HepG2 (cell line): Measurements from ENCODE around the gene SNRNP48. TPM values are rescaled to one million over a fixed set of nuclear protein-coding genes. Genes with fewer than 3 reads are reported as not detected.

Source experiments
- GFI1 ChIP-seq: sonication (generic); formaldehyde crosslinking; IDR thresholded peaks from 2 replicates; pipeline ENCODE4 v1.5.0; 2020; ENCODE audit warnings: missing genetic modification reagents, mild to moderate bottlenecking, borderline replicate concordance
- GLI4 ChIP-seq: sonication (generic); formaldehyde crosslinking; IDR thresholded peaks from 2 replicates; pipeline ENCODE4 v1.5.1; 2020; ENCODE audit warnings: missing genetic modification reagents, mild to moderate bottlenecking, moderate library complexity, borderline replicate concordance
- ONECUT2 ChIP-seq: sonication (generic); formaldehyde crosslinking; IDR thresholded peaks from 2 replicates; pipeline ENCODE4 v1.4.0; 2020; ENCODE audit warnings: missing genetic modification reagents
- POLR2A ChIP-seq, 2 experiments: IDR thresholded peaks; 2 replicates each; pipeline ENCODE4 v1.6.1; 2011; ENCODE audit warnings: low read depth in 2 of 2, low read length in 2 of 2, mild to moderate bottlenecking in 1 of 2, moderate library complexity in 1 of 2; ENCODE audit not compliant: insufficient read depth in 1 of 2
- RFXAP ChIP-seq: sonication (generic); formaldehyde crosslinking; IDR thresholded peaks from 2 replicates; pipeline ENCODE4 v1.4.0; 2020; ENCODE audit warnings: missing genetic modification reagents, borderline replicate concordance
- SALL2 ChIP-seq: sonication (generic); formaldehyde crosslinking; IDR thresholded peaks from 2 replicates; pipeline ENCODE4 v1.8.1; 2023; ENCODE audit warnings: mild to moderate bottlenecking, missing genetic modification reagents, inconsistent platforms
- ZBTB43 ChIP-seq: sonication (generic); formaldehyde crosslinking; conservative IDR thresholded peaks from 2 replicates; pipeline ENCODE4 v1.4.0; 2020; ENCODE audit warnings: missing genetic modification reagents
- ZNF546 ChIP-seq: sonication (generic); formaldehyde crosslinking; conservative IDR thresholded peaks from 2 replicates; pipeline ENCODE4 v1.8.1; 2023; ENCODE audit warnings: mild to moderate bottlenecking, missing genetic modification reagents
- ZNF713 ChIP-seq: sonication (generic); formaldehyde crosslinking; IDR thresholded peaks from 2 replicates; pipeline ENCODE4 v1.4.0; 2020; ENCODE audit warnings: mild to moderate bottlenecking, missing genetic modification reagents
- ZNF746 ChIP-seq: sonication (generic); formaldehyde crosslinking; IDR thresholded peaks from 2 replicates; pipeline ENCODE4 v1.8.0; 2022; ENCODE audit warnings: mild to moderate bottlenecking, missing genetic modification reagents
- polyA plus RNA-seq, 8 experiments: library from polyadenylated mRNA; depleted of rRNA in 3 of 8; stranded (reverse) in 7 of 8; unstranded in 1 of 8; fragments of >200 nt; fragmentation: Illumina TruSeq in 4 of 8; extraction: Trizol in 4 of 8; gene quantifications; 2 replicates each; pipeline versions ENCODE4 v1.2.1 to v1.2.3, GENCODE V29; 2011 to 2016; ENCODE audit warnings: low read depth in 4 of 8, missing spikeins in 1 of 8, mixed read lengths in 1 of 8; ENCODE audit not compliant: insufficient read depth in 1 of 8
- total RNA-seq, 5 experiments: library from RNA; depleted of rRNA; stranded (reverse); fragments of >200 nt; fragmentation: Illumina TruSeq; extraction: Trizol; gene quantifications; 2 replicates each; pipeline ENCODE4 v1.2.3, GENCODE V29; 2016; ENCODE audit warnings: low read depth in 1 of 5
- TF ChIP-seq, protein P1 (sequence below): sonication (generic); formaldehyde crosslinking; IDR thresholded peaks from 2 replicates; pipeline ENCODE4 v1.8.0; 2022; ENCODE audit warnings: mild to moderate bottlenecking, missing genetic modification reagents, moderate library complexity

SNRNP48 gene
- total and polyA plus RNA-seq, 2 of the 13 experiments (the other 11 are each of a cell fraction or from before 2014, with no cell fraction given): 17.5 to 47.5 TPM

DNA sequence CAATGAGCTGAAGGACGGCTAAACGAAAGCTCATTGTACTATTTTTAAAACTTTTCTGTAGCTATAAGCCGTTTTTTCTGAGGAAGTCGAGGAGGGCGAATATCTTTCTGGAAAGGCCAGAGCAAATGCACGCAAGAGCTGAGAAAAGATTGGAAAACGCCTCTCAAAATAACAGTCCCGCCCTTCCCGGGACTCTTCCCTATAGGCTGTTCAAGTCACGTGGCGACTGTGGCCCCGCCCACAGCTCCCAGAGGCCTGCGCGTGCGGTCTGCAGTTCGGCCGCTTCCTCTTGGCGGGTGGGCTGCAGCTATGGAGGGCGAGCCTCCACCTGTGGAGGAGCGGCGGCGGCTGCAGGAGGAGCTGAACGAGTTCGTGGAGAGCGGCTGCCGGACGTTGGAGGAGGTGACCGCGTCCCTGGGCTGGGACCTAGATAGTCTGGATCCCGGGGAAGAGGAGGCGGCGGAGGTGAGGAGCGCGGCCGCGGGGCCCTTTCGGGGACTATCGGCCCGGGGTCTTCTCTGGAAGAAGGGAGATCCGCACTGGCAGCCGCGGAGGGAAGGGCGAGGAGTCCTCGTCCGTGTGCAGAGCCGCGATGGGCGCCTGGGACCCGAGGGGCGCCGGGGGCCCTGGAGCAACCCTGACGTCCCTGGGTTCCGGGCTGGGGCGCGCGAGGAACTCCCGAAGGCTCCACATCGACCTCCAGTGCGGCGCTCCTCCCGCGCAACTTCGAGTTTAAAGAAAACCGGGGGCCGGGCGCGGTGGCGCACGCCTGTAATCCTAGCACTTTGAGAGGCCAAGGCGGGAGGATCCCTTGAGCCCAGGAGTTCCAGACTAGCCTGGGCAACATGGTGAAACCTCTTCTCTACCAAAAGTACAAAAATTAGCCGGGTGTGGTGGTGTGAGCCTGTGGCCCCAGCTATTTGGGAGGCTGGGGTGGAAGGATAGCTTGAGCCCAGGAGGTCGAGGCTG, at the start of gene SNRNP48 (continued):
- TF ChIP-seq, protein P1, sequence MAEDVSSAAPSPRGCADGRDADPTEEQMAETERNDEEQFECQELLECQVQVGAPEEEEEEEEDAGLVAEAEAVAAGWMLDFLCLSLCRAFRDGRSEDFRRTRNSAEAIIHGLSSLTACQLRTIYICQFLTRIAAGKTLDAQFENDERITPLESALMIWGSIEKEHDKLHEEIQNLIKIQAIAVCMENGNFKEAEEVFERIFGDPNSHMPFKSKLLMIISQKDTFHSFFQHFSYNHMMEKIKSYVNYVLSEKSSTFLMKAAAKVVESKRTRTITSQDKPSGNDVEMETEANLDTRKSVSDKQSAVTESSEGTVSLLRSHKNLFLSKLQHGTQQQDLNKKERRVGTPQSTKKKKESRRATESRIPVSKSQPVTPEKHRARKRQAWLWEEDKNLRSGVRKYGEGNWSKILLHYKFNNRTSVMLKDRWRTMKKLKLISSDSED (CRISPR knock-in tag): no peak
- TF ChIP-seq POLR2A (IDR thresholded peaks at IDR 0.05; ENCODE audit: insufficient read depth in 1 of 2, low read depth in 2 of 2, low read length in 2 of 2) (peak; percentile 73 to 96; a peak in 3 of 4 replicates), ONECUT2 (CRISPR knock-in tag) (no peak; the same call in 1 of the 2 replicates), GFI1 (peak; percentile 83), GLI4 (CRISPR knock-in tag) (peak; percentile 18; the same call in 1 of the 2 replicates), ZNF746 (CRISPR knock-in tag) (no peak), RFXAP (CRISPR knock-in tag) (peak; percentile 2; the same call in 1 of the 2 replicates), ZBTB43 (no peak), ZNF546 (CRISPR knock-in tag) (peak; percentile 67; the same call in 1 of the 2 replicates), ZNF713 (CRISPR knock-in tag) (0 out of 2 replicates have a peak, but pooled peaks have one; percentile 70), SALL2 (CRISPR knock-in tag) (peak; percentile 80; the same call in 1 of the 2 replicates)
- TF ChIP-seq, all 625 proteins: peak for 338
